ENCODE measurements around the gene ISL2.

DNA sequence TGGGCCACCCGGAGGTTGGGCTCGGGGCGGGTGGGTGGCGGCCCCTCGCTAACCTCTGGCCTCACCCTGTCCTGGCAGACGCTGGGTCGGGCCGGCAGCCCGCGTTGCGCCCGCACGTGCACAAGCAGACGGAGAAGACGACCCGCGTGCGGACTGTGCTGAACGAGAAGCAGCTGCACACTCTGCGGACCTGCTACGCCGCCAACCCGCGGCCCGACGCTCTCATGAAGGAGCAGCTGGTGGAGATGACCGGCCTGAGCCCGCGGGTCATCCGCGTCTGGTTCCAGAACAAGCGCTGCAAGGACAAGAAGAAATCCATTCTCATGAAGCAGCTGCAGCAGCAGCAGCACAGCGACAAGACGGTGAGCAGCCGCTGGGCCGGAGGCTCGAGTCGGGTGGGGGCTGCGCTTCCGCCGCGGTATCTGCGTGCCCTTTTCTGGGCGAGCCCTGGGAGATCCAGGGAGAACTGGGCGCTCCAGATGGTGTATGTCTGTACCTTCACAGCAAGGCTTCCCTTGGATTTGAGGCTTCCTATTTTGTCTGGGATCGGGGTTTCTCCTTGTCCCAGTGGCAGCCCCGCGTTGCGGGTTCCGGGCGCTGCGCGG is 3.7 kb downstream of the ISL2 start:
- TF ChIP-seq, protein P1, sequence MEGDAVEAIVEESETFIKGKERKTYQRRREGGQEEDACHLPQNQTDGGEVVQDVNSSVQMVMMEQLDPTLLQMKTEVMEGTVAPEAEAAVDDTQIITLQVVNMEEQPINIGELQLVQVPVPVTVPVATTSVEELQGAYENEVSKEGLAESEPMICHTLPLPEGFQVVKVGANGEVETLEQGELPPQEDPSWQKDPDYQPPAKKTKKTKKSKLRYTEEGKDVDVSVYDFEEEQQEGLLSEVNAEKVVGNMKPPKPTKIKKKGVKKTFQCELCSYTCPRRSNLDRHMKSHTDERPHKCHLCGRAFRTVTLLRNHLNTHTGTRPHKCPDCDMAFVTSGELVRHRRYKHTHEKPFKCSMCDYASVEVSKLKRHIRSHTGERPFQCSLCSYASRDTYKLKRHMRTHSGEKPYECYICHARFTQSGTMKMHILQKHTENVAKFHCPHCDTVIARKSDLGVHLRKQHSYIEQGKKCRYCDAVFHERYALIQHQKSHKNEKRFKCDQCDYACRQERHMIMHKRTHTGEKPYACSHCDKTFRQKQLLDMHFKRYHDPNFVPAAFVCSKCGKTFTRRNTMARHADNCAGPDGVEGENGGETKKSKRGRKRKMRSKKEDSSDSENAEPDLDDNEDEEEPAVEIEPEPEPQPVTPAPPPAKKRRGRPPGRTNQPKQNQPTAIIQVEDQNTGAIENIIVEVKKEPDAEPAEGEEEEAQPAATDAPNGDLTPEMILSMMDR (IDR thresholded peaks at IDR 0.05) = no peak
- TF ChIP-seq POLR2A (IDR thresholded peaks at IDR 0.05) = no peak

Data from testis (tissue), 2 donors.